KMS-11 (cell line): ENCODE data around the gene PRKD3.

Source experiments
- H2AFZ ChIP-seq: fragments of 200-600 bp; sonication (generic); 2 replicates; pipeline ENCODE4 v1.6.1; 2016; ENCODE audit warnings: antibody characterized with exemption, mixed run types, low read depth
- H3K27ac ChIP-seq: fragments of 200-600 bp; sonication (generic); 2 replicates; pipeline ENCODE4 v1.6.1; 2016; ENCODE audit warnings: mild to moderate bottlenecking, mixed run types
- H3K27me3 ChIP-seq: fragments of 200-600 bp; sonication (generic); 2 replicates; pipeline ENCODE4 v1.6.1; 2017; ENCODE audit warnings: mild to moderate bottlenecking, low read depth, mixed run types, moderate library complexity; ENCODE audit not compliant: insufficient read depth
- H3K36me3 ChIP-seq: fragments of 200-600 bp; sonication (generic); 2 replicates; pipeline ENCODE4 v1.6.1; 2017; ENCODE audit warnings: mild to moderate bottlenecking, mixed run types; ENCODE audit not compliant: insufficient read depth
- H3K4me1 ChIP-seq: fragments of 200-600 bp; sonication (generic); 2 replicates; pipeline ENCODE4 v1.6.1; 2016; ENCODE audit warnings: mild to moderate bottlenecking, low read depth, mixed run types; ENCODE audit not compliant: poor library complexity, severe bottlenecking
- H3K4me2 ChIP-seq: fragments of 200-600 bp; sonication (generic); 2 replicates; pipeline ENCODE4 v1.7.0; 2016; ENCODE audit warnings: mild to moderate bottlenecking, mixed run types
- H3K4me3 ChIP-seq: fragments of 200-600 bp; sonication (generic); IDR thresholded peaks from 2 replicates; pipeline ENCODE4 v1.6.1; 2017; ENCODE audit warnings: low read depth, low read length, mixed read lengths; ENCODE audit not compliant: insufficient read depth
- H3K79me2 ChIP-seq: fragments of 200-600 bp; sonication (generic); 2 replicates; pipeline ENCODE4 v1.6.1; 2016; ENCODE audit warnings: low read depth, mixed run types; ENCODE audit not compliant: insufficient read depth
- H3K9ac ChIP-seq: fragments of 200-600 bp; sonication (generic); 2 replicates; pipeline ENCODE4 v1.6.1; 2016; ENCODE audit warnings: mild to moderate bottlenecking, mixed run types
- H4K20me1 ChIP-seq: fragments of 200-600 bp; sonication (generic); 2 replicates; pipeline ENCODE4 v1.6.1; 2016; ENCODE audit warnings: mild to moderate bottlenecking, mixed run types; ENCODE audit not compliant: insufficient read depth
- TF ChIP-seq, protein P1 (sequence below): fragments of 200-600 bp; sonication (generic); conservative IDR thresholded peaks from 2 replicates; pipeline ENCODE4 v1.6.1; 2017; ENCODE audit warnings: low read depth, mild to moderate bottlenecking, antibody characterized with exemption, low read length, moderate library complexity, mixed read lengths

PRKD3 gene

DNA sequence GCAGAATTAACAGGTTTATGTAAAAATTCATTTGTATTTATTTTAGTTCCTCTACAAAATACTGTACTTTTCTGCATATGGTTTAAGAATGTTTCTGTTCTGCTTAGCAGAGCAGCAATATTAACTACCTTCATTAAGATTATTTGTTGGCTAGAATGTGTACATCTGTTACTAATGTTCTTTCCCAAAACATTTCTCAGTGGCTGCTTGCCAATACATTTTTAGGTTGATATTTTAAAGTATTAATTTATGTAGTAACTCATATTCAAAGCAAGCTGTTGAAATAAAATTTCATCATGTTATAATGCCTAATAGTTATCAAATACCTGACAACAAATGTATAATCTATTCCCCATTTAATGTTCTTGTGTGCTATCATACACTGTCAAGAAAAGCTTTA lies 40.3 kb downstream of the PRKD3 start:
- no peak overlapping the region for H3K9ac ChIP-seq
- TF ChIP-seq, protein P1, sequence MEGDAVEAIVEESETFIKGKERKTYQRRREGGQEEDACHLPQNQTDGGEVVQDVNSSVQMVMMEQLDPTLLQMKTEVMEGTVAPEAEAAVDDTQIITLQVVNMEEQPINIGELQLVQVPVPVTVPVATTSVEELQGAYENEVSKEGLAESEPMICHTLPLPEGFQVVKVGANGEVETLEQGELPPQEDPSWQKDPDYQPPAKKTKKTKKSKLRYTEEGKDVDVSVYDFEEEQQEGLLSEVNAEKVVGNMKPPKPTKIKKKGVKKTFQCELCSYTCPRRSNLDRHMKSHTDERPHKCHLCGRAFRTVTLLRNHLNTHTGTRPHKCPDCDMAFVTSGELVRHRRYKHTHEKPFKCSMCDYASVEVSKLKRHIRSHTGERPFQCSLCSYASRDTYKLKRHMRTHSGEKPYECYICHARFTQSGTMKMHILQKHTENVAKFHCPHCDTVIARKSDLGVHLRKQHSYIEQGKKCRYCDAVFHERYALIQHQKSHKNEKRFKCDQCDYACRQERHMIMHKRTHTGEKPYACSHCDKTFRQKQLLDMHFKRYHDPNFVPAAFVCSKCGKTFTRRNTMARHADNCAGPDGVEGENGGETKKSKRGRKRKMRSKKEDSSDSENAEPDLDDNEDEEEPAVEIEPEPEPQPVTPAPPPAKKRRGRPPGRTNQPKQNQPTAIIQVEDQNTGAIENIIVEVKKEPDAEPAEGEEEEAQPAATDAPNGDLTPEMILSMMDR: no peak
- no peak overlapping the region; the same call in 1 of the 2 replicates for H3K27ac ChIP-seq
- H3K4me1 ChIP-seq: peaks cover 78% of the 10 kb centered on the region
- H4K20me1 ChIP-seq: peaks cover 47% of the 10 kb centered on the region
- H3K36me3 ChIP-seq: peaks cover 56% of the 10 kb centered on the region; the same call in 1 of the 2 replicates
- H3K27me3 ChIP-seq: no peaks in the 10 kb centered on the region
- H3K4me3 ChIP-seq: no peak overlapping the region
- no peak overlapping the region for H3K4me2 ChIP-seq
- H3K79me2 ChIP-seq: peaks cover 100% of the 10 kb centered on the region
- no peak overlapping the region for H2AFZ ChIP-seq

DNA sequence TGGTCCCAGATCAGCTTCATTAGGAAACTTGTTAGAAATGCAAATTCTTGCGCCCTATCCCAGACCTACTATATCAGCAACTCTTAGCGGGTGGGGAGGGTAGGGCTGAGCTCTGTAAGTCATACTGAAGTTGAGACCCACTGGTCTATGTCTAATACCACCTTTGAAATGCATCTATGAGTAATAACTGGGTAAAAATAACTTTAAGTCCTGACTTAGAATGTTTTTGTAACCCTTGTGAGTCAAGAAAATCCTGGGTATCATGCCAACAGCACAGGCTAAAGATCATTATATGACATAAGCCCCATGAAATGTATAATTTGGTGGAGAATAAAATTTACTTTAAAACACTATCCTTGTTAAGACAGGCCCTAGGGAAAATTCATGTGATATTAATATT lies 41.4 kb downstream of the PRKD3 start:
- H4K20me1 ChIP-seq: peaks cover 37% of the 10 kb centered on the region
- peaks cover 55% of the 10 kb centered on the region; the same call in 1 of the 2 replicates for H3K36me3 ChIP-seq
- TF ChIP-seq, protein P1: no peak
- H3K4me1 ChIP-seq: peaks cover 72% of the 10 kb centered on the region
- H3K4me3 ChIP-seq: no peak overlapping the region
- no peaks in the 10 kb centered on the region for H3K27me3 ChIP-seq
- H3K79me2 ChIP-seq: peaks cover 100% of the 10 kb centered on the region
- H2AFZ ChIP-seq: no peak overlapping the region
- no peak overlapping the region for H3K9ac ChIP-seq
- H3K27ac ChIP-seq: no peak overlapping the region; the same call in 1 of the 2 replicates
- H3K4me2 ChIP-seq: no peak overlapping the region

DNA sequence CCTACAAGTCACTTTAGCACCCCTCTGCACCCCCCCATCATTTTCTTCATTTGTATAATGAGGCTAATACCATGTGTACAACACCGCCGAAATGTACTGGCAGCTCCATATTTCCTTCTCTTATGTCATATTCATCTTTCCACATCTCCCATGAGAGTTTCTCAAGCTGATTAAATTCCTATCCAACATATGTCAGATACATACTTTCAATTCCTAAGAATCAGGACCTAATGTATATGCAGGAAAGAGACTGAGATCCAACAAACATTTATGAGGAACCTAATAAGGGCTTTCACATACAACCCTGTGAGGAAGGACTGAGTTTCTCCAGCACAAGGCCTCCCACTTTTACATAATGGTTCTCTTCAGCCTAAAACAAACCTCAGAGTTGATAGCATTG lies 41.9 kb downstream of the PRKD3 start:
- Histone ChIP-seq H3K27me3 (no peaks in the 10 kb centered on the region), H3K79me2 (peaks cover 100% of the 10 kb centered on the region), H3K27ac (no peak overlapping the region; the same call in 1 of the 2 replicates), H3K4me1 (peaks cover 72% of the 10 kb centered on the region), H3K4me2 (no peak overlapping the region), H3K36me3 (peaks cover 51% of the 10 kb centered on the region; the same call in 1 of the 2 replicates), H4K20me1 (peaks cover 38% of the 10 kb centered on the region), H3K9ac (no peak overlapping the region), H3K4me3 (no peak overlapping the region), H2AFZ (no peak overlapping the region)
- TF ChIP-seq, protein P1: no peak

DNA sequence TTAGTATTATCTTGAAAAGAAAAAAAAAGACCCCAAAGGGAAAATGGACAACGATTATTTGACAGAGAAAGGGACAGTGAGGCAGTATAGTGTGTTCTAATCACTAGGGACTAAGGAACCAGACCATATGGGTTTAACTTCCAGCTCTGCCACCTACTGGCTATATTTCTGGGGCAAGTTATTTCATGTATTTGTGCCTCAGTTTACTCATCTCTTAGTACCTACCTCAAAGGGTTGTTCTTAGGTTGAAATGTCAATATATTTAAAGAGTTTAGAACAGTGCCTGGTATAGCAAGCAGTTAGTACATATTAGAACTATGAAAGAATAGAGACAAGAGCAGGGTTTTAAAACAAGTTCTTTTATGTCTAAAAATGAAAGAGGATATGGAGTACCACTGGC lies 42.7 kb downstream of the PRKD3 start:
- no peak overlapping the region for H3K9ac ChIP-seq
- H3K4me2 ChIP-seq: no peak overlapping the region
- no peak overlapping the region for H3K4me3 ChIP-seq
- peaks cover 66% of the 10 kb centered on the region for H3K4me1 ChIP-seq
- peaks cover 42% of the 10 kb centered on the region for H4K20me1 ChIP-seq
- TF ChIP-seq, protein P1: peak; percentile 30; the same call in 1 of the 2 replicates
- peak overlapping the region; percentile 7; the same call in 1 of the 2 replicates for H3K27ac ChIP-seq
- H2AFZ ChIP-seq: no peak overlapping the region
- peaks cover 50% of the 10 kb centered on the region; the same call in 1 of the 2 replicates for H3K36me3 ChIP-seq
- peaks cover 100% of the 10 kb centered on the region for H3K79me2 ChIP-seq
- H3K27me3 ChIP-seq: no peaks in the 10 kb centered on the region
